Superior temporal gyrus (tissue), 1 donor: ENCODE measurements around the gene SRBD1.
"Not testable (repeated sequence)": the region's sequence is repeated elsewhere in the genome, so short reads cannot be mapped to it uniquely, and the experiment has no call there.

Experiments used
- DNase-seq: peaks from one replicate; pipeline ENCODE4 v3.0.0-alpha.2; 2016; ENCODE audit errors: extremely low spot score

The SRBD1 gene

DNA sequence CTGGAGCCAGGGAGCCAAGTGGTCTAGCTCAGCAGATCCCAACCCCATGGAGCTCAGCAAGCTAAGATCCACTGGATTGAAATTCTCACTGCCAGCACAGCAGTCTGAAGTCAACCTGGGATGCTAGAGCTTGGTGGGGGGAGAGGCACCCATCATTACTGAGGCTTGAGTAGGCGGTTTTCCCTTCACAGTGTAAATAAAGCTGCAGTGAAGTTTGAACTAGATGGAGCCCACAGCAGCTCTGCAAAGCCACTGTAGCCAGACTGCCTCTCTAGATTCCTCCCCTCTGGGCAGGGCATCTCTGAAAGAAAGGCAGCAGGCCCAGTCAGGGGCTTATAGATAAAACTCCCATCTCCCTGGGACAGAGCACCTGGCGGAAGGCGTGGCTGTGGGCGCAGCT, 185.0 kb downstream of the SRBD1 start:
- DNase-seq: not testable (repeated sequence)

DNA sequence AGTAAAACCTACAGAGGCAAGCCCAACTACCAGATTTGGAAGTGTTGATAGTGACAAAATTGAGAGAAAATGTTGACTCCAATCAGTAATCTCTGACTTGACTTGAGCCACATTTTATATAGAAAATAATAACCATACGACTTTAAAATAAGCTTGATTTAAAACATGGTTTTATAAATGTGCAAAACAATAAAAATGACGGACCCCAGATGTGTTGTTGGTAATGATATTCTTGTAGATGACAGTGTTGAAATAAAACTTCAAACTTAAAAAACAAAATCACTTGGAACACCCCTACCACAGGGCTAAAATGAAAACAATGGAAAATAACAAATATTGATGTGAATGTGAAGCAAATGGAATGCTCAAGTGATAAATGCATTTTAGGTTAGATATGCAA, 188.1 kb downstream of the SRBD1 start:
- DNase-seq: no peak

- no peak for DNase-seq
These were observed 192.5 kb downstream of the SRBD1 start for GRCh38 chr2:45418532-45418931.

- no peak for DNase-seq
These were observed 195.4 kb downstream of the SRBD1 start for GRCh38 chr2:45415534-45416123.

- DNase-seq: no peak
These were observed 198.2 kb downstream of the SRBD1 start for GRCh38 chr2:45412754-45413379.

GRCh38 chr2:45409677-45410076, 201.4 kb downstream of the SRBD1 start:
- DNase-seq: no peak

- no peak for DNase-seq
These were observed 204.4 kb downstream of the SRBD1 start for GRCh38 chr2:45406621-45407020.

DNA sequence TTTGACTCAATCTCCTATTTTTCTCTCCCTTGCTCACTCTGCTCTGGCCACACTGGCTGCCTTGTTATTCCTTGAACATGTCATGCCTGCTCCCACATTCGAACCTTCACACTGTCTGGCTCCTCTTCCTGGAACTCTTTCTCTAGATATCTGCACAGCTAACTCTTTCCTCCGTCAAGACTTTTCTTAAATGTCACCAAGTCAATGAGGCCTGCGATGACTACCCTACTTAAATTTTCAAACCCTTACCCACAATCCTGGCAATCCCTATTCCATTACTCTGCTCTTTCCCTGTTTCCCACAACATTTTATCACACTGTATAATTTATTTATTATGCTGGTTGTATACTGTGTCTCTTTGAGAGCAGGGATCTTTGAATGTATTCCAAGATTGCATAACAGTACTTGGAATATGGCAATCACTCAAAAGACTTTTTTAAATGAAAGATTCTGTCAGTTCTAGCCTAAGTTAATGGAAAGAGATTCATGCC, 206.2 kb downstream of the SRBD1 start:
- no peak for DNase-seq

GRCh38 chr2:45403036-45403435, 208.0 kb downstream of the SRBD1 start:
- no peak for DNase-seq

DNA sequence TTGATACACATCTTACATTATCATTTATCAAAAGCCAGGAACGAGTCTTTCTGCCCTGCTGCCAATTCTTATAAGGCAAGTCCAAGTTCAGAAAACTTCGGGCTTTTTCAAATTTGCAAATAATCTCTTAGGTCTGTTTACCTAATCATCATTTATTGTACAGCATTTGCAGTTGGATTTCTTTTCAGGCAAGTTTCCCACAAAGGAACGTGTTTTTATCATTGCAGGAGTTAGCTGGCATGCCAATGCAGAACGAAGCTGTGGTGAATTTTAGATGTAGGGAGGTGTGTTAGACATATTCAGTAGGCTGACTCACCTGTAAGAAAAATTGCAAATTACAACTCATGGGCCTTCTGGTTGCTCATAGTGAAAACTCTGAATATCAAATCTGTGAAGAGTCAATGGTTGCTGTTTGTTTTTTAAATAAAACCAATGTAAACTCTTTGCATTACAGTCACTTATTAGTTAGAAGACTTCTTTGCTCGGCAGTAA, 209.6 kb downstream of the SRBD1 start:
- no peak for DNase-seq

- DNase-seq: no peak
These were observed 211.9 kb downstream of the SRBD1 start for GRCh38 chr2:45399040-45399784.

- no peak for DNase-seq
These were observed 213.8 kb downstream of the SRBD1 start for GRCh38 chr2:45397292-45397691.

GRCh38 chr2:45396671-45397070, 214.4 kb downstream of the SRBD1 start:
- DNase-seq: no peak

- no peak for DNase-seq
These were observed 216.2 kb downstream of the SRBD1 start for GRCh38 chr2:45394842-45395241.

GRCh38 chr2:45394216-45394615, 216.9 kb downstream of the SRBD1 start:
- no peak for DNase-seq

DNA sequence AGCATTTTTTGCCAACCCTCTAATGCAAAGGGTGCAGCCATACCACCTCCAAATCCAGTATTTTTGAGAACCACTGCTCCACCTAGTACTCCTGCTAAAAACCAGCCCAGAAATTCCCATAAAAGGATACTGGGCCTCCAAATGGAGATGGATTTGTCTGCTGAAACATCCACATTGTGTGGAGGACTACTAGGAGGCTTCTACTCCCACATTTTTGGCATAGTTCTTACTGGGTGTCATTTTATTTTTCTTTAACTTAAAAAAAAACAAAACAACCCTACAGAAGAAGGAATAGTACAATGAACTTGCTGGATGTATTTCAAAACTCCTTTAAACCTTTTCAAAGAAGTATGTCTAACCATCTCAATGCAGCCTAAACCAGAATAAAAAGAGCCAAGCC, 219.2 kb downstream of the SRBD1 start:
- DNase-seq: no peak

GRCh38 chr2:45390861-45391260, 220.2 kb downstream of the SRBD1 start:
- DNase-seq: no peak

DNA sequence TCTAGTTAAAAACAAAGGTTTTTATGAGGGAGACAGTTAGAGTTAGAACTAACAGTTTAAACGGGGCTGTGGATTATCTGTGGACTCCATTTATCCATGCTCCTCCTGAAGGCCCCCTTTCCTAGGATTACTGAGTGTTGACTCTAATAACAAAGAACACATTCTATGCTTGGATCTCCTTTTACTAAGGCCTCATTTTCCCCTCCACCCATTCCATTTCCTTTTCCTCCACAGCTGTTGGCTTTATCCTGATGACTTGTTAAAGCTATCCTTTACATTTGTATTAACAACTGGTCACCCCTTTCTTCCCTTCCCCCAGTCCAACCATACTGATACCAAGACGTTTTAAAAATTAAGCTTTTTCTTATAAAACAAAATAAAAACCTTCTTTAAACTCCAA, 220.6 kb downstream of the SRBD1 start:
- no peak for DNase-seq

DNA sequence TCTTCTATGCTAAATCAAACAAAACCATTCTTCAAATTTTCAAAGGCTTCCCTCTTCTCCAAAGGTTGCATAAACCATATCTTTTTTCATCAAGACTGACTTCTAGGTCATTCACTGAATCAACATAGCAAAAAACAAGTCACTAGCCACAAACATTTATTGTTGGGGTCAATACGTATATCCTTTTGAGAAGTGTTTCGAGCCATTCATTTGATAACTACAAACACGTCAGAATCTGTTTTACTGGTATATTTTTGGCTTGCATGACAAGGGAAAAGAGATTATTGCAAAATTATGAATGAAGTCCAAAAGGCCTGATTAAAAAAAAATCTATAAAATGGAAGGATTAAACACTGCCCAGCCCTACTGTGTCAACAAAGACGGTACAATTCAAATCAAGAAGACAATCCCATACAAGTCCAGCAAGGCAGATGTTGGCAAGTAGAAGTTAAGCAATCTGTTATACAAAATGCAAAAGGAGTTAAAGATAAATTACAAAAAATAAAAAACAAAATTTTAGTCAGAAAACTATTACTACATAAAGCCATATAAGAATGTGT, 222.4 kb downstream of the SRBD1 start:
- DNase-seq: no peak

DNA sequence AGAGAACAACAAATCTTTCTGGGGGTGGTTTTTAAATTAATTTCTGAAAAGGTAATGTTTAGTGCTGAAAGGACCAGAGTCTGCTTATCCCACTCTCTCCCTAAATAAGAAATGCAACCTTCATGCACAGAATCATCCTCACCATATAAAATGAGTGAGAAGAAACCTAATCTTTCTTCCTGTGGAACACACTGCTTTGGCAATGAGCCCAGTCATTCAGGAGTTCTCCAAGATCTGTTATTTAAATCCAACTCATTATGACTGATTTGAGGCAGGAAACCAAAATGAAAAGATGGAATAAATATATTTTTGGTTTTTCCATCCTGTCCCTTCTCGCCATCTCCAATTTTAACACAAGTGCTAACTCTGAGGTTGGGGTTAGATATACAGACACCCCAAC, 228.3 kb downstream of the SRBD1 start:
- peak; percentile 27 for DNase-seq

DNA sequence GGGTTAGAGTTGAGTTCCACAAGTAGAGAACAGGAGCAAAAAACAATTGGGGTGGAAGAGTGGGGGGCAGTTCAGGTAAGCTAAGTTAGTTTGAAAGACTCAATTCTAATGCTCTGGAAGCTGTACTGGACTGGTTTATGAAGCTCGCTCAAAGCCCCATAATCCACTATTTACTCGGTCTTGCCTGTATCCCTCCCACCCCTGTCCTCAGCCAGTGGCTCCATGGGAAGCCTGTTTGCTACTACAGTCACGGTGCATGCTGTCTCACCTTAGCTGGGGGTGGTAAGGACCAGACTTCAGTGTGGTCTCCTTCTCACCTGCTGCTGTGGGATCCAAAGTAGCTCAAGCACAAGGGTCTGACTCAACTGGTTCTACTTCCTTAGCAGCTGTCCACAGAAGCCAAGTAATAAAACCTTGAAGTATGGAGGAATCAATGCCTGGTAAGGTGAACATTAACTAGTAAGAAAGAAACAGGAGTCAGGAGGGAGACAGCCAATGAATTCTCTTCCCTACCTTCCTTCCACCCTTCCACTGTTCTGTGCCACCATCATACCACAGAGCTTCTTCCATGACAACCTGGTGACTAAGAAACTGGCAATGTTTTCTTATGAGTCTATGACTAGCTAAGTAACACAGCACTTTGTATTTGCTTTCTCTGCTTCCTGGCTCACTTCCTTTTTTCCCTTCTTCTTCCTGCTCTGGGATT, 230.8 kb downstream of the SRBD1 start:
- no peak for DNase-seq
